GM21737 (cell line): ENCODE data around the gene GPR137B.
A peak's percentile ranks its signal among the peaks of the same experiment; 100 is the strongest.
"Not testable (repeated sequence)": the region's sequence is repeated elsewhere in the genome, so short reads cannot be mapped to it uniquely, and the experiment has no call there.

Source experiments
- ATAC-seq: cut with Tn5 transposase; IDR thresholded peaks from one replicate; pipeline ENCODE4 v1.9.1; 2021; ENCODE audit warnings: mild to moderate bottlenecking, moderate library complexity; ENCODE audit not compliant: unreplicated experiment

Gene GPR137B, protein sequence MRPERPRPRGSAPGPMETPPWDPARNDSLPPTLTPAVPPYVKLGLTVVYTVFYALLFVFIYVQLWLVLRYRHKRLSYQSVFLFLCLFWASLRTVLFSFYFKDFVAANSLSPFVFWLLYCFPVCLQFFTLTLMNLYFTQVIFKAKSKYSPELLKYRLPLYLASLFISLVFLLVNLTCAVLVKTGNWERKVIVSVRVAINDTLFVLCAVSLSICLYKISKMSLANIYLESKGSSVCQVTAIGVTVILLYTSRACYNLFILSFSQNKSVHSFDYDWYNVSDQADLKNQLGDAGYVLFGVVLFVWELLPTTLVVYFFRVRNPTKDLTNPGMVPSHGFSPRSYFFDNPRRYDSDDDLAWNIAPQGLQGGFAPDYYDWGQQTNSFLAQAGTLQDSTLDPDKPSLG

DNA sequence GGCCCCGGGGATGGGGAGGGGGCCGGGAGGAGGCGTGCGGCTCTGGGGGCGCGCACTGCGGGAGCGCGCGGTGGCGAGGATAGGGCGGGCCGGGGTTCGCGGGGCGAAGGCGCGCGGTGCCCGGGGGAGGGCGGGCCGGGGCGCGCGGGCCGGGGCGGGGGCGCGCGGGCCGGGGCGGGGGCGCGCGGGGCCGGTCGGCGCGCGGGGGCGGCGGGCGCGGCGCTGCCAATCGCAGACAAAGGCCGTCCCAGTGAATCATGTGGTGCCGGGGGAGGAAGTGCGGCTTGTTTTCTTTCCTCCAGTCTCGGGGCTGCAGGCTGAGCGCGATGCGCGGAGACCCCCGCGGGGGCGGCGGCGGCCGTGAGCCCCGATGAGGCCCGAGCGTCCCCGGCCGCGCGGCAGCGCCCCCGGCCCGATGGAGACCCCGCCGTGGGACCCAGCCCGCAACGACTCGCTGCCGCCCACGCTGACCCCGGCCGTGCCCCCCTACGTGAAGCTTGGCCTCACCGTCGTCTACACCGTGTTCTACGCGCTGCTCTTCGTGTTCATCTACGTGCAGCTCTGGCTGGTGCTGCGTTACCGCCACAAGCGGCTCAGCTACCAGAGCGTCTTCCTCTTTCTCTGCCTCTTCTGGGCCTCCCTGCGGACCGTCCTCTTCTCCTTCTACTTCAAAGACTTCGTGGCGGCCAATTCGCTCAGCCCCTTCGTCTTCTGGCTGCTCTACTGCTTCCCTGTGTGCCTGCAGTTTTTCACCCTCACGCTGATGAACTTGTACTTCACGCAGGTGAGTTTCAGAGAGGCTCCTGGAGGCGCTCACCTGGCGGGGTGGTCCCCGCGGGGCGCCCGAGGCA lies at the start of gene GPR137B:
Gene GPR137B, plus strand, starts transcription at position 287 of the 851 bp plus-strand sequence. Its CDS starts 84 bp downstream, at position 371.
- ATAC-seq, result peak; percentile 63

DNA sequence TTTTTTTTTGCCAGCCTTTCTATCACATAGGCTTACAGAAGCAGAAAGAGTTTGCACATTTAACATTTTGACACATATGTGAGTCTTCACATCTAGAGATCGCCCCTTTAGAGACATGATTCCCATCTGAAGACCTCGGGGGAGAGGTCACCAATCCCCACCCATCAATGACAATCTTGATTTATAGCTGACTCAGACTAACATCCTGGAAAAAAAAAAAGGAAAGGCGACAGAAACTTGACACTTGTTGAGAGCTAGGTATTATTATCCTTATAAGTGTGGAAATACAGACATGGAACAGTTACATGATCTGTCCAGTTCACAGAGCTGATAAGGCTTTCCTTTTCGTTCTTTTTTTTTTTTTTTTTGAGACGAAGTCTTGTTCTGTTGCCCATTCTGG lies 49.4 kb upstream of the GPR137B start:
- ATAC-seq, result no peak

DNA sequence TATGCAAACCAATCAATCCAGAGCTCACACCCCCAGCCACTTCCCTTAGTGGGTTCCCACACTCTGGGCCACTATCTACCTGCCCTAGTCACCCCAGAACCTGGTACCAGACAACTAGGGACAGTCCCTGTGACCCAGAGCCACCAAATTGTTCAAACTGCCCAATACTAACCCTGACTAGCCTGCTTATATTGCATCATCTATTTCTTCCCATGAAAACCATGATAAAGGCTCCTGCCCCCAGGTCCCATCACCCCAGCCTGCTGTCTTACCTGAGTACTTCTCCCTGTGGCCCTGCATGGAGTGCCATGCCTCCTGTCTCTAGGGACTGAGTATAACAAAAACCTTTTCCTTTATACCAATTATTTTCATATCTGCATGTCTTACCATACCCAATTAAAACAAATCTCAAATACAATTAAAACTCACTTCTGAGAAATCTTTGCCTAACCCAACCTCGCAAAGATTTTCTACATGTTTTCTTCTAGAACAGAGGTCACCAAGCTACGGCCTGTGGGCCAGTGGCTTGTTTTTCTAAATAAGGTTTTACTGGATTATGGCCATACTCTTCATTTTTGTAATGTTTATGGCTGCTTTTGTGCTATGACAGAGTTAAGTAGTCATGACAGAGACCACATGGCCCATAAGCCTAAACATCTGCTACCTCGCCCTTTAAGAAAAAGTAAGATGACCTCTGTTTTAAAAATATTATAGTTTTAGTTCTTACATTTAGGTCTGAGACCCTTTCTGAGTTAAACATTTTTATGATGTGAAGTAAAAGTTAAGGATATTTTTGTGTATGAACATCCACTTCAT lies 46.4 kb upstream of the GPR137B start:
- no peak for ATAC-seq

DNA sequence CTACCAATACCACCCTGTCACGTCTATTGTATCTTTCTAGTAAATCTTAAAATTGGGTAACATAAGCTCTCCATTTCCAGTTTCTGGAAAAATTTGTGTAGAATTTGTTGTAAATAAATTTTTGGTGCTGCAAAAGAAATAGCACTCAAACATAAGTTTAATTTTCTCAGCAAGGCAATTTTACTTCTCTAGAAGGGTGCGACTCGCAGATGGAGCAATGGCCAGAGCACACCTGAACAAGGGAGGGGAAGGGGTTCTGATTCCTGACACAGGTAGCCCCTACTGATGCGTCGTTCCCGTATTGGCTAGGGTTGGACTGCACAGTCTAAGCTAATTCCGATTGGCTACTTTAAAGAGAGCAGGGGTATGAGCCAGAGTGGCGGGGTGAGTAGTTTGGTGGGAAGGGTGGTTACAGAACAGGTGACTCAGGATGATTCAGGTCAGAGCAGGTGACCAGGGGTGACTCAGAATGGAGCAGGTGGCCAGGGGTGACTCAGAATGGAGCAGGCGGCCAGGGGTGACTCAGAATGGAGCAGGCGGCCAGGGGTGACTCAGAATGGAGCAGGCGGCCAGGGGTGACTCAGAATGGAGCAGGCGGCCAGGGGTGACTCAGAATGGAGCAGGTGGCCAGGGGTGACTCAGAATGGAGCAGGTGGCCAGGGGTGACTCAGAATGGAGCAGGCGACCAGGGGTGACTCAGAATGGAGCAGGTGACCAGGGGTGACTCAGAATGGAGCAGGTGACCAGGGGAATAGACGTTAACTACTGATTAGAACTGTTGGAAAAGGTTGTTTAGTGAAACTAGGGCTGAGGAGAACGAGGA lies 45.5 kb upstream of the GPR137B start:
- ATAC-seq, result not testable (repeated sequence)

DNA sequence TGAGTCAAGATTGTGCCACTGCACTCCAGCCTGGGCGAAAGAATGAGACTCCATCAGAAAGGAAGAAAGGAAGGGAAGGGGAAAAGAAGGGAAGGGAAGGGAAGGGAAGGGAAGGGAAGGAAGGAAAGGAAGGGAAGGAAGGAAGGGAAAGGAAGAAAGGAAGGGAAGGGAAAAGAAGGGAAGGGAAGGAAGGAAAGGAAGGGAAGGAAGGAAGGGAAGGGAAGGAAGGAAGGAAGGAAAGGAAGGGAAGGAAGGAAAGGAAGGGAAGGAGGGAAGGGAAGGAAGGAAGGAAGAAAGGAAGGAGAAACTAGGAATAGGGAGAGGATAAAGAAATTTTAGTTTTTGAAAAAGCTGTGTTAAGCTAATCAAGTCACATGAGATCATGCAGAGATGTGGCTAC lies 44.1 kb upstream of the GPR137B start:
- ATAC-seq, result no peak

DNA sequence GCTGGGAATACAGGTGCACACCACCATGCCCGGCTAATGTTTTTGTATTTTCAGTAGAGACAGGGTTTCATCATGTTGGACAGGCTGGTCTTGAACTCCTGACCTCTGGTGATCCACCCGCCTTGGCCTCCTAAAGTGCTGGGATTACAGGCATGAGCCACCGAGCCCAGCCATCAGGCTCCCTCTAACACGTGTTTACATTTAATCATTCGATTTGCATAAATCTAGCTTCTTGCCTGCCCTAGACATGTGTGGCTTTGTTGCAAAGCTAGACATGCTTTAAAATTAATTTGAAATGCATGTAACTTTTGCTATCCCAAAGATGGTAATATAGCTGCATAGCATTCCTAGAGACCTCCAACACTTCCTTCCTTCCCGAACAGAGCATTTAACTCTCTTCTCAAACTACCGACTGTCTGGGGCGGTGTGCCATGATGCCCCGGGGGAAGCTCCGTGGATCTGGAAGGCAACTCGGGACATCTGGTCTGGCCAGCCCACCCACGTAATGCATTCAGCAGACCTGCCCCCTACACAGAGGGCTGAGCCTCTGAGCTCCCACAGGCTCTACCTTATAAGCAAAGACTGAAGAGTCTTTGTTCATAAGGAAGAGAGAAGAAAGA lies 42.9 kb upstream of the GPR137B start:
- ATAC-seq, result no peak

DNA sequence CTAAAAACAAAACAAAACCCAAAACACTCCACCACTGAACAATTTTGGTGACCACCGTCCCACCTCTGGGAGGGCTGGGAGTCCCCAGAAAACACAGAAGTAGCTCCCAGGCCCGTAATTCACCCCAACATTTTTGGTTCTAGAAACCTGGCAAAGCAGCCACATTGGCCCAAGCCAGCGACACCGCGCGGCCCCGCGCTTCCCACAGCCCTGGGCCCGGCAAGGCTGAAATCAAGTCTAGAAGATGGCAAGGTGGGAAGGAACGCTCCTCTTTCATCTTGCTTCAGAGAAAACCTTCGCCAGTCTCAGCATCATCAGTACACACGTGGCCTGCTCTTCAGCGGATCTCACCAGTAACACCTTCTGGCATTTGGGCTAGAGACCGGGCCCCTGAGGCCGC lies 41.5 kb upstream of the GPR137B start:
- ATAC-seq, result no peak

DNA sequence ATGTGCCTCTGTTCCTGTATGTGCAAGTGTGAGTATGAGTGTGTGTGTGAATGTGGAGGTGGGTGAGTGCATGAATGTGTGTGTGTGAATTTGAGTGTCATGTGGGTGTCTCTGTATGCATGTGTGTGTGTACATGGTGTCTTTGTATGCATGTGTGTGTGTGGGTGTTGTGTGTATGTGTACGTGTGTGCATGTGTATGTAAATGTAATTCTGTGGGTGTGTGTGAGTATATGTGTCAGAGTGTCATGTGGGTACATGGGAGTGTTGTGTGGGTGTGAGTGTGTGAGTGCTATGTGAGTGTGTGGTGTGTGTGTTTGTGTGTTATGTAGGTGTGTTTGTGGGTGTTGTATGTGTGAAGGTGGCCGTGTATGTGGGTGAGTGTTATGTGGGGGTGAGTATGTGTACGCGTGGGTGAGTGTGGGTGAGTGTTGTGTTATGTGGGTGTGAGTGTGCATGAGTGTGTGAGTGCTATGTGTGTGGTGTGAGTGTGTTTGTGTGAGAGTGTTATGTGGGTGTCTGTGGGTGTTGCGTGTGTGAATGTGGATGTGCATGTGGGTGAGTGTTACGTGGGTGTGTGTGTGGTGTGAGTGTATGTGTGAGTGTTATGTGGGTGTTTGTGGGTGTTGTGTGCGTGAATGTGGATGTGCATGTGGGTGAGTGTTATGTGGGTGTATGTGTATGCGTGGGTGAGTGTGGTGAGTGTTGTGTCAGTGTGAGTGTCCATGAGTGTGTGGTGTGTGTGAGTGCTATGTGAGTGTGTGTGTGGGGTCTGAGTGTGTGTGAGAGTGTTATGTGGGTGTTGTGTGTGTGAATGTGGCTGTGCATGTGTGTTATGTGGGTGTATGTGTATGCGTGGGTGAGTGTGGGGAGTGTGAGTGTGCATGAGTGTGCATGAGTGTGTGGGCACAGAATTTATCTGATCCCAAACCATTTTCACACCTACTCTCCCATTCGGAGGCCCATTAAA lies 40.8 kb upstream of the GPR137B start:
- no peak for ATAC-seq

DNA sequence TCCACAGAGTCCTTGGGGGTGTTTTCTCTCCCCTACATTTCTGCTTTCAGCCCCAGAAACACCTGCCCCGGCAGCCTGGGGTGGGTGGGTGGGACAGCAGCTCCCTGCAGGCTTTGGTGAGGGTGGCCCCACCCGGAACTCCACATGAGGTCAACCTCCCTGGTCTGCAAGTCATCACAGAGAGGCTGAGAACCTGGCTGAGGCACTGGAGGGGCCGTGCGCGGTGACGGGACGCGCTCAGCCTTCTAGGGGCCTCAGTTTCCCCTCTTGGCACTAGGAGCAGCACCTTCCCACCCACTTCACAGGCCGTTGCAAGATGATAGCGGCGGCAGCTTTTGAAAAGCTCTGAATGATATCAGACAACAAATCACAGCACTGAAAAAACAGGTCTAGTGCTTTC lies 39.7 kb upstream of the GPR137B start:
- ATAC-seq, result no peak

DNA sequence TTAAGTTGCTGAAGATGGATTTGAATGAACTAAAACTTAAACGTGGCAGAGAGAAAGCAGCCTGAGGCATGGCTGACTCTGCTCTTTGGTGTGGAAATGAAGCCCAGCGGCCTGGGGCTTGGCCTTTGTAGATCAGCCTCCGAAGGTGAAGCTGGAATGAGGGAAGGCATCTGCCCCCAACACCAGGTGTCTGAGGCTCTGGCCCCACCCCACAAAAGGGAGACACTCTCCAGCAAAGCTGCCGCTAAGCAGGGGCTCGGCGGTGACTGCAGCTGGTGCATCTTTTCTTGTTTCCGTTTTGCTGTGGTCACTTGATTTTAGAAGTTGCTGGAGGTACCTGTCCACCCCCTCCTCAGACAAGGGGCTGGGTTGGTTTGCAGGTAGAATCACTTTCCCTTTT lies 39.3 kb upstream of the GPR137B start:
- ATAC-seq, result no peak

DNA sequence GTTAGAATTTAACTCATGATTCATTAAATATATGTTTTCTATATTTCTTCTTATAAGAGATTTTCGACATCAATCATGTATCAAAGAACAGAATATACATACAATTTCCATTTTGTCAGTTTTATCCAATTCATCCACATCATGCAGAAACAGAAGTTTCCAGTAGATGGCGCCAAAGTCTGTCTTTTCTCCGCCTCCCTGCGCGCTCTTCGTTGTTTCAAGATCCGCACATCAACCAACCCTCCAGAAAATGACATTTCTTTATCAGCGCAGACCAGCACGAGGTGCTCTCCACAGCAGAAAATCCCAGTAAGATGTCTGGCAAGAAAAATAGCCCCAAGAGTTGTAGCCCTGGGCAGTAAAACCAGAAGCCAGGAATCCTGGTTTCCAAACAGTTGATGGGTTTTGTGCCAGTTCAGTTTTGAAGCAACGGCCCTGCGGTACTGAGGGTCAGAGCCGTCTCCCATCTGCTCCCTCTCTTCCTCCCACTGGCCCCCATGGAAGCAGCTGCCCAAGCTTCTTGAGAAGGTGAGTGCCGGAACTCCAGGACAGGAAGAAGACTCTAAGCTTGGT lies 38.6 kb upstream of the GPR137B start:
- no peak for ATAC-seq

DNA sequence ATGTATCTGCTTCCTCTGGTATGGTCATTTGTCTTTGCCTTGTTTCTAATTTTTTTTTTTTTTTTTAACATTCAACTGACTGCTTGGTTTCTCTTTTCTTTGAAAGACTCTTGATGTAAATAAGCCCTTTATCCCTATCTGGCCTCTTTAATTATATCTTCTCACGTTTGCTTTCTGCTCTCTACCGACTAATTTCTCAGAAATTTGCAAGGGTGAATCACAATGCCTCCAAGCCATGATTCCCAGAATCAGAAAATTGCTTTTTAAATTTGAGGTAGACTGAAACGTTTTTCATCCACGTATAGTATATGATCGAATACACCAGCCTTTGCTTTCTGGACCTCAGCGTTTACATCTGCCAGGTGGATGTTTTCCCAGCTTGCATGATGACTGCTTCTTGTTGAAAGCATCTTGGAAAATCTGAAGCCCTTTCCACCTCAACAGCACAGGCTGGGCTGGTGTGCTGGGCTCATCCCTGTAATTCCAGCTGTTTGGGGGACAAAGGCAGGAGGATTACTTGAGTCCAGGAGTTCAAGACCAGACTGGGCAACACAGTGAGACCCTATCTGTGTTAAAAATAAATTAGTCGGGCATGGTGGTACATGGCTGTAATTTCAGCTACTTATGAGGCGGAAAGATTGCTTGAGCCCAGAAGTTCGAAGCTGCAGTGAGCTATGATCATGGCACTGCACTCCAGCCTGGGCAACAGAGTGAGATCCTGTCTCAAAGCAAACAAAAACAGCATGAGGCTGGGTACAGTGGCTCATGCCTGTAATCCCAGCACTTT lies 35.0 kb upstream of the GPR137B start:
- ATAC-seq, result no peak

DNA sequence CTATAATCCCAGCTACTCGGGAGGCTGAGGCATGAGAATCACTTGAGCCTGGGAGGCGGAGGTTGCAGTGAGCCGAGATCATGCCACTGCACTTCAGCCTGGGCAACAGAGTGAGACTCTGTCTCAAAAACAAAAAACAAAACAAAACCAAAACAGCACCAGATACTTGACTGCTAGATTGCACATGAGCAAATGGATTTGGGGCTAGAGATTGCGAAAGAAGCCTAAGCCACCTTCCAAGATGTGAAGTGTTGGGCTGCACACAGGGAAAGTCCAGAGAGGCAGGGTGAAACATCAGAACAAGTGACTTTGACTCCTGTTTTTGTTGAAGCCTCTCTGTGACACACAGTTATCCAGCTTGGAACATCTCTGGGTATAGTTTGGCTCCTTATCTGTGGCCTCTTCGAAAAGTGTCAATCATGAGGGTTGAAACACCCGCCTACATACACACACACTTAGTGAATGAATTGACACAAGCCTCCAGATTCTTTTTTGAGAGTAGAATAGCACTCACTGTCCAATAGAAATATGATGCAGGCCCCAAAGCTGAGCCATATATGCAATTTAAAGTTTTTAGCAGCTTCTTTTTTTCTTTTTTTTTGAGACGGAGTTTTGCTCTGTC lies 34.2 kb upstream of the GPR137B start:
- ATAC-seq, result no peak

DNA sequence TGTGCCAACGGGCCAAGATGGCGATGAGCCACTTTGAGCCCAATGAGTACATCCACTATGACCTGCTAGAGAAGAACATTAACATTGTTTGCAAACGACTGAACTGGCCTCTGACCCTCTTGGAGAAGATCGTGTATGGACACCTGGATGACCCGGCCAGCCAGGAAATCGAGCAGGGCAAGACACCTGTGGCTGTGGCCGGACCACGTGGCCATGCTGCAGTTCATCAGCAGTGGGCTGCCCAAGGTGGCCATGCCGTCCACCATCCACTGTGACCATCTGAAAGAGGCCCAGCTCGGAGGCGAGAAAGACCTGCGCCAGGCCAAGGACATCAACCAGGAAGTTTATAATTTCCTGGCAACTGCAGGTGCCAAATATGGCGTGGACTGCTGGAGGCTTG lies 32.2 kb upstream of the GPR137B start:
- ATAC-seq, result no peak

DNA sequence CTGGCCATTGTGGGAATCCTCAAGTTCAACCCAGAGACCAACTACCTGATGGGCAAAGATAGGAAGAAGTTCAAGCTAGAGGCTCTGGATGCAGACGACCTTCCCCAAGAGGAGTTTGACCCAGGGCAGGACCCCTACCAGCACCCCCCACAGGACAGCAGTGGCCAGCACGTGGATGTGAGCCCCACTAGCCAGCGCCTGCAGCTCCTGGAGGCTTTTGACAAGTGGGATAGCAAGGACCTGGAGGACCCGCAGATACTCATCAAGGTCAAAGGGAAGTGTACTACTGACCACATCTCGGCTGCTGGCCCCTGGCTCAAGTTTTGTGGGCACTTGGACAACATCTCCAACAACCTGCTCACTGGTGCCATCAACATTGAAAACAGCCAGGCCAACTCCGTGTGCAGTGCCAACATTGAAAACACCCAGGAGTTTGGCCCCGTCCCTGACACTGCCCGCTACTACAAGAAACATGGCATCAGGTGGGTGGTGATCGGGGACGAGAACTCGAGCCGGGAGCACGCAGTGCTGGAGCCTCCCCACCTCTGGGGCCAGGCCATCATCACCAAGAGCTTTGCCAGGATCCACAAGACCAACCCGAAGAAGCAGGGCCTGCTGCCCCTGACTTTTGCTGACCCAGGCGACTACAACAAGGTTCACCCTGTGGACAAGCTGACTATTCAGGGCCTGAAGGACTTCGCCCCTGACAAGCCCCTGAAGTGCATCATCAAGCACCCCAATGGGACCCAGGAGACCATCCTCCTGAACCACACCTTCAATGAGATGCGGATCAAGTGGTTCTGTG lies 30.6 kb upstream of the GPR137B start:
- no peak for ATAC-seq

DNA sequence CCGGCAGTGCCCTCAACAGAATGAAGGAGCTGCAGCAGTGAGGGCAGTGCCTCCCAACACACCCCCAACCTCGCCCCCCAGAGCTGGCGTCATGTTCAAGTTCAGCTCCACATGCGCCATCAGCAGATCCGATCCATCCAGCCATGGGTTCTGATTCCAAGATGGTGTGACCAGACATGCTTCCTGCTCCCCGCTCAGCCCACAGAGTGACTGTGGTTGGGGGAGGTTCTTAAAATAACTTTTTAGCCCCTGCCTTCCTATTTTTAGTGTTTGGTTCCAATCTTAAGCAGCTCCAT lies 30.1 kb upstream of the GPR137B start:
- ATAC-seq, result no peak
